ENCODE measurements around the gene RGS11.
"Not testable (repeated sequence)": the region's sequence is repeated elsewhere in the genome, so short reads cannot be mapped to it uniquely, and the experiment has no call there.

RGS11 gene

DNA sequence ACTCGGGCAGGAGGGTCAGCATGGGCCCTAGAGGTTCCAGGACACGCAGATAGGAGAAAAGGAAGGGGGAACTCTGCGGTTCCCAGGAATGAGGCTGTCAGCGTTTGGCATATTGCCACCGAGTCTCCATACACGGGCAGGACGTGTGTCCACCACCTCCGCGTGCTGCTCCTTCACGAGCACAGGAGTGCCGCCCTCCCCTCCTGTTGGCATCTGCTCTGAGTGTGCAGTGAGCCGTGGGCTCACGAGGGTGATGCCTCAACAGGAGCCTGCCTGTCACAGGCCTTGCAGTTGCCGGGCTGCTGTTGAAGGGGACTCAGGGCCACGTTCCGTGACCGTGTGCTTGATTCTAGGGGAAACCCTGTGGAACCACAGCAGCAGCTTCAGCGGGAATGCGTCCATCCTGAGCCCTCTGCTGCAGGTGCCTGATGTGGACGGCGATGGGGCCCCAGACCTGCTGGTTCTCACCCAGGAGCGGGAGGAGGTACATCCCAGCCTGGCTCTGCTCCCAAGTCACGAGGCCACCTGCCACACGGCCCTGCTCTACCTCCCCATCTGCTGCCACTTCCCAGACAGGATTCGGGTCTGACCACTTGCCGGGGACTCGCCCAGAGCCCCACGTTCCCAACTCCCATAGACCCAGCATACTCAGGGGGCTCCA lies 14.6 kb downstream of the RGS11 start:
- DNase-seq, result no peak

DNA sequence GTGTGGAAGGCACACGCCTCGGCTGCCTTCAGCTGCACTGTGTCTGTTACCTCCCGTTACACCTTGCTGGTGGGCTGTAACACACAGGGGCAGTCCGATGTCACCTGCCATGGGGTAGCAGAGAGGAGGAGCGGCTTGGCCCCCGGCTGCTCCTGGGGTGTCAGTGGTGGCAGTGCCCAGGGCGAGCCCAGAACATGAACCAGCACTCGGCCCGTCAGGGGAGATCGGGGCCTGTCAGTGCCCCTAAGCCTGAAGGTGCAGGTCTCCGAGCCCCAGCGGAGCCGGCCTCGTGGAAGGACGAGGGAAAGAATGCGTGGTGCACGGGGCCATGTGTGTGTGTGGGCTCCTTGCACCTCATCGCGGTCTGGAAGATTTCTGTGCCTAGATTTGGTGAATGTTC lies 15.4 kb downstream of the RGS11 start:
- DNase-seq, result no peak

DNA sequence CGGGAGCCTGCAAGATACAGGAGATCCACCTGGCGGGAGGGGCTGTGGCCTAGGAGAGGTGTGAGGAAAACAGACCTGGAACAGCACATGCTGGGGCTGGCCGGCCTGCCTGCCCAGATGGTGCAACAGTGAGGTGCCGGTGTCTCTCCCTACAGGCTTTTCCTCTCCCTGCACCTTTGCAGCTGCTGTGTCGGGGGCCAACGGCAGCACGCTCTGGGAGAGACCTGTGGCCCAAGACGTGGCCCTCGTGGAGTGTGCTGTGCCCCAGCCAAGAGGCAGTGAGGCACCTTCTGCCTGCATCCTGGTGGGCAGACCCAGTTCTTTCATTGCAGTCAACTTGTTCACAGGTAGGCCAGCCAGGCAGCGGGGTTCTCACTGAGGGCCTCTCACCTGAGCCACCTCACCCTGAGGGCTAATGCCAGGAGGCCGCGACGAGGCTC lies 15.9 kb downstream of the RGS11 start:
- DNase-seq, result no peak

DNA sequence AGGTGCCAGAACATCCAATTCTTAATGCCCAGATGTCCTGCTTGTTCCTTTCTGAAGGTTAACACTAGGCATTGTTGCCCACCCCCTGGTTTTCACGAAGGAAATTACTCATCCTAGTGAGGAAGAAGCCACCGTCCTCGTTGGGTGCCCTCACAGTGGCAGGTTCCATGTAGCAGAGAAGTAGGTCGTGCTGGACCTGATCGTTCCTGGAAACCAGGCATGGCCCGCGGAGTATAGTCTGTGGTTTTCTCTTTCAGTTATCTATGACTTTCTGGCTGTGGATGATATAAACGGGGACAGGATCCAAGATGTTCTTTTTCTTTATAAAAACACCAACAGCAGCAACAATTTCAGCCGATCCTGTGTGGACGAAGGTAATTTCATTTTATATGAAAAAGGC lies 16.5 kb downstream of the RGS11 start:
- DNase-seq, result no peak

DNA sequence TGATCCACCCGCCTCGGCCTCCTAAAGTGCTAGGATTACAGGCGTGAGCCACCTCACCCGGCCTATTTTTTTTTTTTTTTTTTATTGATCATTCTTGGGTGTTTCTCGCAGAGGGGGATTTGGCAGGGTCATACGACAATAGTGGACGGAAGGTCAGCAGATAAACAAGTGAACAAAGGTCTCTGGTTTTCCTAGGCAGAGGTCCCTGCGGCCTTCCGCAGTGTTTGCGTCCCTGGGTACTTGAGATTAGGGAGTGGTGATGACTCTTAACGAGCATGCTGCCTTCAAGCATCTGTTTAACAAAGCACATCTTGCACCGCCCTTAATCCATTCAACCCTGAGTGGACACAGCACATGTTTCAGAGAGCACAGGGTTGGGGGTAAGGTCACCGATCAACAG lies 17.7 kb downstream of the RGS11 start:
- DNase-seq, result not testable (repeated sequence)

DNA sequence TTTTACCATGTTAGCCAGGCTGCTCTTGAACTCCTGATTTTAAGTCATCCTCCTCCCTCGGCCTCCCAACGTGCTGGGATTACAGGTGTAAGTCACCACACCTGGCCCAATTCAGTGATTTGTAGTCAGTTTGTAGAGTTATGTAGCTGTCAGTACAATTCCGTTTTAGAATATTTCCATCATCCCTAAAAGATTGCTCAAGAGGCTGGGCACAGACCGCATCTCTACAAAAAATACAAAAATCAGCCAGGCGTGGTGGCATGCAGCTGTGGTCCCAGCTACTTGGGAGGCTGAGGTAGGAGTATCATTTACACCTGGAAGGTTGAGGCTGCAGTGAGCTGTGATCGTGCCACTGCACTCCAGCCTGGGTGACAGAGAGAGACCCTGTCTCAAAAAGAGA lies 20.6 kb downstream of the RGS11 start:
- no peak for DNase-seq

DNA sequence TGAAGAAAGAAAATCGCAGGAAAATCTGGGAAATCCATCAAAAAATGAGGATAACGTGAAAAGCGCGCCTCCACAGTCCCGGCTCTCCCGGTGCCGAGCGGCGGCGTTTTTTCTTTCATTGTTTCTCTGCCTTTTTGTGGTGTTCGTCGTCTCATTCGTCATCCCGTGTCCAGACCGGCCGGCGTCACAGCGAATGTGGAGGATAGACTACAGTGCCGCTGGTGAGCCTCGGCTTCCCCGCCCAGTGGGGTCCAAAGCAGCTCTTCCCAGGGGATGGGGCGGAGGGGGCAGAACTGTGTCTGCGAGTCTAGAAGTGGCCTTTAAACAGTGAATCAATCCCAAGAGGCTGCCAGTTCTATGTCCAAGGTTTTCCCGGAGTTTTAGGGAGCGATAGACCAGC lies 21.3 kb downstream of the RGS11 start:
- DNase-seq, result no peak

DNA sequence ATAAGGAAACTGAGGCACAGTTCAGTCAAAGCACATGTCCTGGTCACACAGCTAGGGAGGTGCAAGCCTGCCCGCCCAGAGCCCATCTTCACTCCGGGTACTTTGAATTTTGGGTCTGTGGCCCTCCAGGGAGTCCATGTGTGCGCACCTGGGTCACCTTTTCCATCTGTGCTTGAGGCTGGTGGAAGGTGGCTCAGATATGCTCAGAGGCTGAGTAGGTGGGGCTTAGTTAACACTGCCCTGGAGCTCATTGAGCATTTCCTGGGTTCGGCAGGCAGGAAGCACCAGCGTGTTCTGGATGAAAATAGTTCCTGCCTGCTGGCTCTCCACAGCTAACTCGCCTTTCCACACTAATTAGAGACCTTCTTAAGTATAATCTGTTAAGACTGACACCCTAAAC lies 21.9 kb downstream of the RGS11 start:
- DNase-seq, result no peak

DNA sequence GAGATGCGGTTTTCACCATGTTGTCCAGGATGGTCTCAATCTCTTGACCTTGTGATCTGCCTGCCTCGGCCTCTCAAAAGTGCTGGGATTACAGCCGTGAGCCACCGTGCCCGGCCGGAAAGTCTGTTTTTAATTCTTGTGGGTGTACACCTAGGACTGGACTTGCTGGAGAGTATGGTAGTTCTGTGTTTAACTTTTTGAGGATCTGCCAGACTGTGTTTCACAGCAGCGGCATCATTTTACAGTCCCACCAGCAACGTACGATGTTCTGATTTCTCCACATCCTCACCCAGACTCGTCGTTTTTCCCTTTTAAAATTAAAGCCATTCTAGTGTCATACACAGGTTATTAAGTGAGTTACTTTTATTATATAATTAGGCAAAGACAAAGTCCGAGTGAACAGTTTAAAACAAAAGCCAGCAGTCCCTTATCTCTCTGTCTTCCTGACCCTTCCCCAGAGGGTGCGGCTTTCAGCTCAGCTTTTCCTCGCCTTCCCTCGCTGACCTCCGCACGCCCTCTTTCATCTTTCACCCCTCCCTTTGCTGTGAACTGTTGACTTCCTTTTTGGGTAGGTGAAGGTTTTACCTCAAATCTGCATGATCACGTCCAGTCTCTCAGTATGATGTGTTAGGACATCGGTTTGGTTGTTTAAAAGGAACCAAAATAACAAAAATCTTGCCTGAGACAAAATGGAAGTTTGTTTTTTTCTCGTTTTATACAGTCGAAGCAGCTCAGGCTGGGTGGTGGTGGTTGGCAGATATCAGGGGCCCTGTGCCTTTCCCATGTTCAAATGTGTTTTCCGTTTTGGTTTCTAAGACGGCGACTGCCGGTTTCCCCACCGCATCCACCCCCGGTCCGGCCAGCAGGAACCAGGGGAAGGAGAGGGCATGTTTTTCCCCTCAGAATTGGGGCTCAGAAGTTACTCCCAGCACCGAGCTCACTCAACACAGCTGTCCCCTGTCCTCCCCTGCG lies 23.1 kb downstream of the RGS11 start:
- no peak for DNase-seq

DNA sequence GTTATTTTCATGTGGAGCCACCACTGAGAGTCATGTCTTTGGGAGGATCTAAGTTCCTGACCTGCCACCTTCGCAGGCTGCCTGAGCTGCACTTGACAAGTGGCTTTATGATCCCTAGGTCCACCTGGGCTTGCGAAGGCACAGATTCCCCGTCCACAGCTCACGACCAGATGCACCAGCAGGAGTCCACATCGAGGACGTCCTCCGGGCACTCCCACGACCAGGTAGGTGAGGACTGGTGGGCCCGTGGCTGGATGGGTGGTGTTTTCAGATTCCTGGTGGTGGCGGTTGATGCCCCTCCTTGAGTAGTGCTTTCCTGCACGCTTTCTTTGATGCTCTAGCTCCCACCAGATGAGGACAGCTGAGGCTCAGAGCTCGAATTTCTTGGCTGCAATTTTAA lies 26.3 kb downstream of the RGS11 start:
- DNase-seq, result no peak

DNA sequence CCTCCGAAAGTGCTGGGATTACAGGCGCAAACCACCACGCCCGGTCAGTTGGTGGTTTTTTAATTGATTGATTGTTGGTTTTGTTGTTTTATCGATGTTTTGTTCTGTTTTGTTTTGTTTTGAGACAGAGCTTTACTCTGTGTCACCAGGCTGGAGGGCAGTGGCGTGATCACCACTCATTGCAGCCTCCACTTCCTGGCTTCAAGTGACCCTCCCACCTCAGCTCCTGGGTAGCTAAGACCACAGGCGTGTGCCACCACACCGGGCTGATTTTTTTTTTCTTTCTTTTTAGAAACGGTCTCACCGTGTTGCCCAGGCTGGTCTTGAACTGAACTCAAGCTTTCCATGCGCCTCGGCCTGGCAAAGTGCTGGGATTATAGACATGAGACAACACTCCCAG lies 28.7 kb downstream of the RGS11 start:
- no peak for DNase-seq

DNA sequence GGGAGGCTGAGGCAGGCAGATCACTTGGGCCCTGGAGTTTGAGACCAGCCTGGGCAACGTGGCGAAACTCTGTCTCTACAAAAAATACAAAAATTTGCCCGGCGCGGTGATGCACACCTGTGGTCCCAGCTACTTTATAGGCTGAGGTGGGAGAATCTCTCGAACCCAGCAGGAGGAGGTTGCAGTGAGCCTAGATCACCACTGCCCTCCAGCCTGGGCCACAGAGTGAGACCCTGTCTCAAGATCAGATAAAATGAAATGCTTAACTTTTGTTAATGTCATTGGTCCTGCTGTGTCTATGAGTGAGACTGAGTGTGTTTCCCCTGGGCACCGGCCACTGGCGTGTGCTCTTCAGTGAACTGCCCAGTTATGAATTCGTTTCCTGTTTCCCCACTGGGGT lies 30.6 kb downstream of the RGS11 start:
- no peak for DNase-seq

DNA sequence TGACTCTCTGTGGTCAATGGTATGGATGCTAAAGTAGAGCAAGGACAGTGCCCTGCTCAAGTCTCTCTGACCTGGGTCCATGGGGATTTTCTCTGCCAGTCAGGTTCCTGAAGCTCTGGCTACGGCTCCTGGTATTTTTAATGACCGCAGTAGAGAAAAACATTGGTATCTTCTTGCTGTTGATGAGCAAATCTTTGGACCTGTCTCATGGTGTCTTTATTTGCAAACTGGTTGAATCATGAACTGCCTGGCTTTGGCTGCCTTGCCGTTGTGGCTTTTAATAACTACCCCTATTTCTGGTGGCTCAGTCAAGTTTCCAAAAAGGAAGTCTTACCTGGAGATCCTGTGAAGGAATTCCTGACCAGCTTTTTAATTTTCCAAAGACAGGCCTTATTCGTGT lies 32.4 kb downstream of the RGS11 start:
- DNase-seq, result no peak

DNA sequence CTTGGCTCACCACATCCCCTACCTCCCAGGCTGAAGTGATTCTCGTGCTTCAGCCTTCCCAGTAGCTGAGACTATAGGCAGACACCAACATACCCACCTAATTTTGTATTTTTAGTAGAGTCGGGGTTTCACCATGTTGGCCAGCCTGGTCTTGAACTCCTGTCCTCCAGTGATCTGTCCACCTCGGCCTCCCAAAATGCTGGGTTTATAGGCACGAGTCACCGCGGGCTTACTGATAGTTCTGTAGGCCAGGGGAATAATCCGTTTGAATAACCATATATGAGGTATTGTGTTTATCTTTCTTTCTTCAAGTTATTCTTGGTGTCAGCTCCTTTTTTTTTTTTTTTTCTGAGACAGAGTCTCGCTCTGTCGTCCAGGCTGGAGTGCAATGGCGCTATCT lies 33.5 kb downstream of the RGS11 start:
- DNase-seq, result no peak

DNA sequence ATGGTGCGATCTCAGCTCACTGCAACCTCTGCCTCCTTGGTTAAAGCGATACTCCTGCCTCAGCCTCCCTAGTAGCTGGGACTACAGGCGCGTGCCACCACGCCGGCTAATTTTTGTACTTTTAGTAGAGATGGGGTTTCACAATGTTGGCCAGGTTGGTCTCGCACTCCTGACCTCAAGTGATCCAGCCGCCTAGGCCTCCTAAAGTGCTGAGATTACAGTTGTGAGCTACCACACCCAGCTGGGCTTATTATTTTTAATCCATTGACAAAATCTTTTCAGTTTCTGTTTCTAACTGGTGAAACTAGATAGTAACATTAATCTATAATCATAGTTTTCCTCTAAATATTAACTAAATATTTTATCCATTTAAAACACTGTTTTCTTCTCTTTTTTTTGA lies 35.2 kb downstream of the RGS11 start:
- DNase-seq, result no peak

DNA sequence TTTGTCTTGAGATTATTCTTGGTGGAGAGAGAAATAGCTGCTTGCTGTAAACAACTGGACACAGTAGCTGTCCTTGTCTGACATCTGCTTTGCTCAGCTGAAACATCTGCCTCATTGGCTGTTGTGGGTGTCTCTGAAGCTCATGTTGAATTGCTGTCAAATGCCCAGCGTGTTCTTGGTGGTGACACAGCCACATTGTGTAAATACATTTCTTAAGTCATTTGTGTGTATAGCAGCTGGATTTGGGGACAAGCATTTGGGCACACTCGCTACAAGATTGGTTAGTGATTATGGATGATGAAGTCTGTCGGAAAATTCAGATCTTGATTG lies 35.8 kb downstream of the RGS11 start:
- no peak for DNase-seq

DNA sequence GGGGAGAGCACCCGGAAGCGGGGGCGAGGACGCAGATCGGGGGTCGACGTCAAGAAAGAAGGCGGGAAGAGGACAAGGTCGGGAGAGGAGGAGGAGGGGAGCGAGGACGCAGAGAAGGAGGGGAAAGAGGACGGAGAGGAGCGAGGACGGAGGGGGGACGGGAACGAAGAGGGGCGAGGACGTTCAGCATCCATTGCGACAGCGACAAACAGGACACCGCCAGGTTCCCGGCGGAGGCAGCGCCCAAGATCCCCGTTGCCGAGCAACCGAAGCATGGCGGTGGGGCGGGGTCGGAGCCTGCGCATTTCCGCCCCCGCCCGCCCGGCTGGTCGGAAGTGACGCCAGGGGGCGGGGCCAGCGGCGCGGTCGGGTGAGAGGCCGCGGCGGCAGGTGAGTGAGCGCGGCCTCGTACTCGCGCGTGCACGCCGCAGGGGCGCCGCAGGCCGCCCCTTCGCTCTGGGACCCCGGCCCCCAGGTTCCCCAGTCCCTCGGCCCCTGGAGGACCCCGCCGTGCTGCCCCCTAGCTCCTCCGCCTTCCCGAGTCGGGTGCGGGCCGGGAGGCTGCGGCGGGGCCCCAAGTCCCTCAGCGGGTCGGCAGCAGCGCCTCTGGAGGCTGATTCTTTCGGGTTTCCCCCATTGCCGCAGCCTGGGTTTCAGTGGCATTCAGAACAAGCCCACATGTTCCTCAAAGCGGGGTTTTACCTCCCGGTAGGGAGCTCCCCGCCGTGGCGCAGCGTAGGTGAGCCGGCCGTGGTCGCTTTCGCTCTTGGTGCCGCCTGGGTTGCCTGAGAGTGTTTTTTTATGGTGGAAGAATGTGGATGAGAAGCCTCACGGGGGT lies 41.1 kb downstream of the RGS11 start, which contains the start of gene FAM234A:
FAM234A (plus strand) TSS at position 354 of the 838 bp plus-strand sequence. CDS start 19,593 bp downstream, outside the sequence.
- DNase-seq, result peak; percentile 89

DNA sequence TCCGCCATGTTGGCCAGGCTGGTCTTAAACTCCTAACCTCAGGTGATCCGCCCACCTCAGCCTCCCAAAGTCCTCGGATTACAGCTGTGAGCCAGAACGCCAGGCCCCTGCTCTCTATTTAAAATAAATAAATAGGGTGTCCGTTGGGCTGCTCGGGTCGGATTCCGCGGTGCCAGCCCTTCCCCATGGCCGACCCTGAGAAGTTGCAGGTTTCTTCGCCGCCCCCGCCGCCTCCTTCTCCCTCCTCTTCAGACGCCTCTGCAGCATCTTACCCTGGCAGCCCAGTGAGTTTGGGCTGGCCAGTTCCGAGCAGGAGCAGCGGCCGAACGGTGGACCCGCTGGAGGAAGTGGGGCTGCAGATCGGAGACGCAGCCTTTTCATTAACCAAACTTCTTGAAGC lies 44.8 kb downstream of the RGS11 start:
- no peak for DNase-seq

DNA sequence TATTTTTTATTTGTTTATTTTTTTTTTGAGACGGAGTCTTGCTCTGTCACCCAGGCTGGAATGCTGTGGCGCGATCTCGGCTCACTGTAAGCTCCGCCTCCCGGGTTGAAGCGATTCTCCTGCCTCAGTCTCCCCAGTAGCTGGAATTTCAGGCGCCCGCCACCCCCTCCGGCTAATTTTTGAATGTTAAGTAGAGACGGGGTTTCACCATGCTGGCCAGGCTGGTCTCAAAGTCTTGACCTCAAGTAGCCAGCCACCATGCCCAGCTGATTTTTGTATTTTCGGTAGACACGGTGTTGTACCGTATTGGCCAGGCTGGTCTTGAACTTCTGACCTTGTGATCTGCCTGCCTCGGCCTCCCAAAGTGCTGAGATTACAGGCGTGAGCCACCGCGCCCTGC lies 45.4 kb downstream of the RGS11 start:
- not testable (repeated sequence) for DNase-seq

DNA sequence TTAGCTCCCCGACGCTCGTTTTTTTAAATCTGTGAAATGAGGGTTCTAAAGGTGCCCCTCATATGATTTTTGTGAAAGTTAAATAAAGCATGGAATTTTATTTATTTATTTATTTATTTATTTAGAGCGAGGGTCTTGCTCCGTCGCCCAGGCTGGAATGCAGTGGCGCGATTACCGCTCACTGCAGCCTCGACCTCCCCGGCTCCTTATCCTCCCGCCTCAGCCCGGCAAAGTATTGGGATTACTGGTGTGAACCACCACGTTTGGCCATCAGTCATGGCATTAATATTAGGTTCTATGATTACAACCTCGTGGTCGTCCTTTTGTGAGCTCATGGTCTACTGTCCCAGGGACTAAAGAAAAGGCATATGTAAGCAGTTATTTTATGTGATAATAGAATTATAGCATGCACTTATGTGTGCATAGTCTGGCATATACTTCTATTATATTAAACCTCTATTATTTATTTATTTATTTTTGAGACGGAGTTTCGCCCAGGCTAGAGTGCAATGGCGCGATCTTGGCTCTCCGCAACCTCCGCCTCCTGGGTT lies 45.9 kb downstream of the RGS11 start:
- DNase-seq, result no peak

DNA sequence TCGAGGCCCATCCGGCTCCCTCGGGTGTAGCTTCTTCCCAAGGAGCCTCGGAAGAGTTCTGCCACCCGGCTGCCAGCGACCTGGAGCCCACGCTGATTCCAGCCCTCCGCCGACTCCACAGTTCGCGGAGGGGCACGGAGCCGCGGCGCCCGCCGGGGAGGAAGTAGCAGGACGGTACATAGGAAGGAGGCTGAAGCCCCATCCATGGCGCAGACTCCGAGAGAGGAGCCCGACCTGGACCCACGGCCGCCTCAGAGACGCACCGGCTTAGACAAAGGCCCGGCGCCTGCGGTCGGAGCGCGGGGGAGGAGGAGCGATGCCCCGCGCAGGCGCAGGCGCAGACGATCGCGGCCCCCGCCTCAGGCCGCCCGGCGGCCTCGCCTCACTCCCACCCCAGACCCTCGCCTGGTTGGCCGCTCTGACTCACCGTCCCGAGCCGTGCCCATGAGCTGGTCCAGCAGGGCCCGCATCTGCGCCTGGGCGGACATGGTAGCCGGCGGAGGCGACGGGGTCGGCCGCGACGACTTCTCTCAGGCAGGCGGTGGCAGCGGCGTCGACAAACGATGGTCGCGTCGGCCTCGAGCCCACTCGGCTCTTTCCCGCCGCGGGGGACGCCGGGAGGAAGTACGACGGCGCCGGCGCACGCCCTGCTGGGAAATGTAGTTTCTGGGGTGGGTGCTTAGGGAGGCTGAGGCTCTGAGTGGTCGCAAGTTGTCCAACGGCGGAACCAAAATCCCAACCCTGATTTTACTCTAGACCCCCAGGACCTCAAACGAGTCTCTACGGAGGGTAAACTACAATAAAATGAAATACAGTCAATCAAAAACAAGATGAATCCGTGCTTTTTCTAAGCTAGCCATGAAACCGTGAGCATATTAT lies 46.7 kb downstream of the RGS11 start, which contains the start of gene LUC7L:
LUC7L (minus strand) TSS at position 598 of the 879 bp plus-strand sequence; CDS start at position 488, 110 bp downstream.
- DNase-seq, result peak; percentile 89

All from NCI-H1092 treated with DMSO at 0.1 percent for 48 hours (cell line).